HEK293T (cell line): ENCODE results near the gene KIRREL1.

Source experiments
- ARNT ChIP-seq: fragments of 450-650 bp; IDR thresholded peaks from 2 replicates; pipeline ENCODE4 v1.6.1; 2017; ENCODE audit warnings: mild to moderate bottlenecking
- ELF4 ChIP-seq: fragments of 450-650 bp; IDR thresholded peaks from 2 replicates; pipeline ENCODE4 v1.6.1; 2017; ENCODE audit warnings: antibody characterized with exemption
- FOXM1 ChIP-seq: fragments of 450-650 bp; IDR thresholded peaks from 2 replicates; pipeline ENCODE4 v1.6.1; 2017; ENCODE audit warnings: mild to moderate bottlenecking, borderline replicate concordance
- L3MBTL2 ChIP-seq: fragments of 450-650 bp; conservative IDR thresholded peaks from 2 replicates; pipeline ENCODE4 v1.6.1; 2016; ENCODE audit warnings: mild to moderate bottlenecking
- TARDBP ChIP-seq: fragments of 450-650 bp; IDR thresholded peaks from 2 replicates; pipeline ENCODE4 v1.6.1; 2016
- TF ChIP-seq, protein P1 (sequence below): fragments of 450-650 bp; IDR thresholded peaks from 2 replicates; pipeline ENCODE4 v1.6.1; 2016

DNA sequence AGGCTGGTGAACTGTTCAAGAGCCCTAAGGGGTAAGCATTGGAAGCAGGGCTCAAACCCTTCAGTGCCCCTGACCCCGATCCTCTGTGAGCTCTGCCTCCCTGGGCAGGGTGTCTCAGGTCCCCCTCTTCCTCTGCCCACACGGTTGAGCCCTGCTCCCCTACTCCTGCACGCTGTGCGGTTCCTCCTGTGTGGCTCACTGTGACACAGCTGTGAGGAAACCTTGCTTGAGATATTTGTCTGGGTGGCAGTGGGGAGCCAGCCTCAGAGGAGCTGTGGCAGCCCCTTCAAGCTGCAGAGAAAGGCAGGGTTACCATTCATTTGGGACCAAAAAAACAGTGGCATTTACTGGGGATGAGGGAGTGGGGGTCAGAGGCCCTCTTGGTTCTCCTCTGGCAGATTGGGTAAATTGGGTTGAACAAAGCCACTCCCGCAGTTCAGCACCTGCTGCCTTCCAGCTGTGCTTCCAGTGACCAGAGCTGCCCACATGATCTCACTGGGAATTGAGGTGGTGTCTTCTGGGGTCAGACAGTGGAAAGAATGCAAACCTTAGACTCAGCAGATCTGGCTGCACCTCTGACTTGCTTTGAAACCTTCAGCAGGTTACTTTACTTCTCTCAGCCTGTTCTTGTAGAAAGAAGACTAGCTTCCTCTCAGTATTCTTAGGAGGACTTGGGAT, 126.7 kb downstream of the KIRREL1 start:
- TF ChIP-seq ELF4 = no peak
- no peak for TF ChIP-seq FOXM1
- TF ChIP-seq, protein P1, sequence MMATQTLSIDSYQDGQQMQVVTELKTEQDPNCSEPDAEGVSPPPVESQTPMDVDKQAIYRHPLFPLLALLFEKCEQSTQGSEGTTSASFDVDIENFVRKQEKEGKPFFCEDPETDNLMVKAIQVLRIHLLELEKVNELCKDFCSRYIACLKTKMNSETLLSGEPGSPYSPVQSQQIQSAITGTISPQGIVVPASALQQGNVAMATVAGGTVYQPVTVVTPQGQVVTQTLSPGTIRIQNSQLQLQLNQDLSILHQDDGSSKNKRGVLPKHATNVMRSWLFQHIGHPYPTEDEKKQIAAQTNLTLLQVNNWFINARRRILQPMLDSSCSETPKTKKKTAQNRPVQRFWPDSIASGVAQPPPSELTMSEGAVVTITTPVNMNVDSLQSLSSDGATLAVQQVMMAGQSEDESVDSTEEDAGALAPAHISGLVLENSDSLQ = no peak
- TF ChIP-seq TARDBP = no peak
- TF ChIP-seq ARNT = no peak
- TF ChIP-seq L3MBTL2 = no peak
